RWPE2 (cell line): Measurements from ENCODE around the gene GOLGA5.
"Not testable (repeated sequence)": the region's sequence is repeated elsewhere in the genome, so short reads cannot be mapped to it uniquely, and the experiment has no call there.

Experiments used
- ATAC-seq: fragments of 200-7000 bp; cut with Tn5 transposase; 3 replicates; pipeline ENCODE4 v1.9.1; 2021; ENCODE audit warnings: low read depth
- DNase-seq: peaks from one replicate; pipeline ENCODE4 v3.0.0-alpha.2; 2020; ENCODE audit warnings: low spot score
- H3K27ac ChIP-seq: fragments of 450-650 bp; 2 replicates; pipeline ENCODE4 v1.5.1; 2017; ENCODE audit warnings: mild to moderate bottlenecking; ENCODE audit not compliant: poor library complexity, severe bottlenecking
- H3K27me3 ChIP-seq: fragments of 250-450 bp; sonication (Bioruptor Pico); 2 replicates; pipeline ENCODE4 v1.5.1; 2021; ENCODE audit warnings: mild to moderate bottlenecking, moderate library complexity; ENCODE audit not compliant: insufficient read depth, poor library complexity, severe bottlenecking
- H3K36me3 ChIP-seq: fragments of 250-450 bp; sonication (Bioruptor Pico); 2 replicates; pipeline ENCODE4 v1.5.1; 2020; ENCODE audit warnings: low read depth, mild to moderate bottlenecking, moderate library complexity
- H3K4me1 ChIP-seq: fragments of 250-450 bp; sonication (Bioruptor Pico); 2 replicates; pipeline ENCODE4 v1.5.1; 2021; ENCODE audit warnings: mild to moderate bottlenecking, moderate library complexity; ENCODE audit not compliant: insufficient read depth, poor library complexity, severe bottlenecking
- H3K4me3 ChIP-seq: fragments of 250-450 bp; sonication (Bioruptor Pico); 2 replicates; pipeline ENCODE4 v1.5.1; 2021; ENCODE audit warnings: mild to moderate bottlenecking, moderate library complexity; ENCODE audit not compliant: severe bottlenecking
- H3K9me3 ChIP-seq: fragments of 250-450 bp; sonication (Bioruptor Pico); 2 replicates; pipeline ENCODE4 v1.5.1; 2021; ENCODE audit warnings: mild to moderate bottlenecking, moderate library complexity; ENCODE audit not compliant: severe bottlenecking
- TF ChIP-seq, protein P1 (sequence below): fragments of 450-650 bp; IDR thresholded peaks from one replicate; pipeline ENCODE4 v1.5.1; 2017; ENCODE audit warnings: mild to moderate bottlenecking, moderate library complexity; ENCODE audit not compliant: poor library complexity, severe bottlenecking

The GOLGA5 gene, protein sequence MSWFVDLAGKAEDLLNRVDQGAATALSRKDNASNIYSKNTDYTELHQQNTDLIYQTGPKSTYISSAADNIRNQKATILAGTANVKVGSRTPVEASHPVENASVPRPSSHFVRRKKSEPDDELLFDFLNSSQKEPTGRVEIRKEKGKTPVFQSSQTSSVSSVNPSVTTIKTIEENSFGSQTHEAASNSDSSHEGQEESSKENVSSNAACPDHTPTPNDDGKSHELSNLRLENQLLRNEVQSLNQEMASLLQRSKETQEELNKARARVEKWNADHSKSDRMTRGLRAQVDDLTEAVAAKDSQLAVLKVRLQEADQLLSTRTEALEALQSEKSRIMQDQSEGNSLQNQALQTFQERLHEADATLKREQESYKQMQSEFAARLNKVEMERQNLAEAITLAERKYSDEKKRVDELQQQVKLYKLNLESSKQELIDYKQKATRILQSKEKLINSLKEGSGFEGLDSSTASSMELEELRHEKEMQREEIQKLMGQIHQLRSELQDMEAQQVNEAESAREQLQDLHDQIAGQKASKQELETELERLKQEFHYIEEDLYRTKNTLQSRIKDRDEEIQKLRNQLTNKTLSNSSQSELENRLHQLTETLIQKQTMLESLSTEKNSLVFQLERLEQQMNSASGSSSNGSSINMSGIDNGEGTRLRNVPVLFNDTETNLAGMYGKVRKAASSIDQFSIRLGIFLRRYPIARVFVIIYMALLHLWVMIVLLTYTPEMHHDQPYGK

DNA sequence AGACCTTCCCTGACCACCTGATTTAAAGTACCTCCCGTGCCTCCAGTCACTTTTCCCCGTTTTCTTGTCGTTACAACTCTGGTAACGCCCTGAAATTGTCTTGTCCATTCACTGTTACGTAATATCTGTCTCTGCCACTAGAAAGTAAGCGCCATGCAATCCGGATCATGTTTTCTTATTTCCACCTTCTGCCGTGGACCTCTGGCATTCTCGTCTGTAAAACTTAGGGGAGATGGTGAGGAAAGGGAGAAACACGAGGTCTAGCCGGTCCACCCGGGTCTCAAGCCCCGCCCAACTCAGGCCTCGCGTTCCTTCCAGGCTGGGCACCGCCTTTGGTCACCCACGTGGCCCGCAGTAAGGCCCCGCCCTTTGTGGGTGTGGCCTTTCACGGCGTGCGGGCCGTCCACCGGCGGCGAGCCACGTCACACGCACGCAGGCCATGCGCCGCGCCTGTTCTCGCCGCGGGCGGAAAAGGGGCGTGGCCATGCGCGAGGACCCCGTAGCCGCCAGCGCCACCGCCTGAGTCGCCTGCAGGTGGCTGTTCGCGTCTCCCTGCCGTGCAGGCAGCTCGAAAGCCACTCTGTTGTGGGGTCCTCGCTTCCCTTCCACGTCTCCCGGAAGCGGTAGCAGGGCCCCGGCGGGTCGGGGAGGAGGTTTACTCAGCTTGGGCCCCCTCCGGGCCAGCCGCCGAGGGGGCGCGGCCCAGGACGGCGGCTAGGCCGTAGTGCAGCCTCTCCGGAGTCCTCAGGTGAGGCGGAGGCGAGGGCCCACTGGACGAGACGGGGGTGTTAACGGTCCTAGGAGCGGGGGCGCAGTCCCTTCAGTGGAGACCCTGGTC lies at the start of gene GOLGA5:
Gene GOLGA5 (plus strand): TSS at position 597 of the 838 bp plus-strand sequence. CDS start 3,133 bp downstream, outside the sequence.
- Histone ChIP-seq H3K4me1 (peaks cover 15% of the 10 kb centered on the region), H3K4me3 (peak within 1 kb of the TSS; percentile 64), H3K36me3 (peaks cover 19% of the 10 kb centered on the region), H3K27me3 (no peaks in the 10 kb centered on the region), H3K9me3 (peaks cover 7% of the 10 kb centered on the region), H3K27ac (peak within 1 kb of the TSS; percentile 54)
- peak; percentile 89 for ATAC-seq
- TF ChIP-seq, protein P1, sequence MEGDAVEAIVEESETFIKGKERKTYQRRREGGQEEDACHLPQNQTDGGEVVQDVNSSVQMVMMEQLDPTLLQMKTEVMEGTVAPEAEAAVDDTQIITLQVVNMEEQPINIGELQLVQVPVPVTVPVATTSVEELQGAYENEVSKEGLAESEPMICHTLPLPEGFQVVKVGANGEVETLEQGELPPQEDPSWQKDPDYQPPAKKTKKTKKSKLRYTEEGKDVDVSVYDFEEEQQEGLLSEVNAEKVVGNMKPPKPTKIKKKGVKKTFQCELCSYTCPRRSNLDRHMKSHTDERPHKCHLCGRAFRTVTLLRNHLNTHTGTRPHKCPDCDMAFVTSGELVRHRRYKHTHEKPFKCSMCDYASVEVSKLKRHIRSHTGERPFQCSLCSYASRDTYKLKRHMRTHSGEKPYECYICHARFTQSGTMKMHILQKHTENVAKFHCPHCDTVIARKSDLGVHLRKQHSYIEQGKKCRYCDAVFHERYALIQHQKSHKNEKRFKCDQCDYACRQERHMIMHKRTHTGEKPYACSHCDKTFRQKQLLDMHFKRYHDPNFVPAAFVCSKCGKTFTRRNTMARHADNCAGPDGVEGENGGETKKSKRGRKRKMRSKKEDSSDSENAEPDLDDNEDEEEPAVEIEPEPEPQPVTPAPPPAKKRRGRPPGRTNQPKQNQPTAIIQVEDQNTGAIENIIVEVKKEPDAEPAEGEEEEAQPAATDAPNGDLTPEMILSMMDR: no peak
- peak; percentile 97 for DNase-seq

DNA sequence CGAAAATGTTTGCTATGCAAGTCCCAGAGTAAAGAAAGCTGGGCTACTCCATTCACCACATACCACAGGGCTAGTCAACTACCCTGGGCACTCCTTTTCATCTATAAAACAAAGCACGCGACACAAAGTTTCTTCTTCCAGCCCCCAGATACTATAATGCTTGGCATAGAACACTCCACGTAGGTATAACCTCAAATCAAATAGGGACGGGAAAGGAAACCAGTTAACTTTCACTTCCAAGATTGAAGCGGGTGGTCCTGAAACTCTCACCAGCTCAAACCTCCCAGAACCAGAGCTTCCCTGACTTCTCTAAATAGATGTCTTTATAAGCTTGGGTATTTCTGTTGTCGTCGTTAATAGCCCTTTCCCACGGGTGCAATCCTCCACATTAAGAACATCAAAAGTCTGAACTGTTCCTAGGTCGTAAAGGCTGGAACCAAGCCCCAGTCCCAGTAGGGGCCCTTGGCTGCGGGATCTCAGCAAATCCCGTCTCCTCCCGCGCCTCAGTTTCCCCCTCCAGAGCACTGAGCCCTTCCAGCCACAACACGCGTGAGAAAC lies 46.3 kb upstream of the GOLGA5 start:
- Histone ChIP-seq H3K36me3 (no peaks in the 10 kb centered on the region), H3K9me3 (no peaks in the 10 kb centered on the region), H3K27ac (no peak overlapping the region), H3K4me1 (peaks cover 5% of the 10 kb centered on the region), H3K27me3 (no peaks in the 10 kb centered on the region), H3K4me3 (peak overlapping the region; percentile 84)
- TF ChIP-seq, protein P1: no peak
- DNase-seq (no peak), ATAC-seq (peak; percentile 2; the same call in 2 of the 3 replicates)

DNA sequence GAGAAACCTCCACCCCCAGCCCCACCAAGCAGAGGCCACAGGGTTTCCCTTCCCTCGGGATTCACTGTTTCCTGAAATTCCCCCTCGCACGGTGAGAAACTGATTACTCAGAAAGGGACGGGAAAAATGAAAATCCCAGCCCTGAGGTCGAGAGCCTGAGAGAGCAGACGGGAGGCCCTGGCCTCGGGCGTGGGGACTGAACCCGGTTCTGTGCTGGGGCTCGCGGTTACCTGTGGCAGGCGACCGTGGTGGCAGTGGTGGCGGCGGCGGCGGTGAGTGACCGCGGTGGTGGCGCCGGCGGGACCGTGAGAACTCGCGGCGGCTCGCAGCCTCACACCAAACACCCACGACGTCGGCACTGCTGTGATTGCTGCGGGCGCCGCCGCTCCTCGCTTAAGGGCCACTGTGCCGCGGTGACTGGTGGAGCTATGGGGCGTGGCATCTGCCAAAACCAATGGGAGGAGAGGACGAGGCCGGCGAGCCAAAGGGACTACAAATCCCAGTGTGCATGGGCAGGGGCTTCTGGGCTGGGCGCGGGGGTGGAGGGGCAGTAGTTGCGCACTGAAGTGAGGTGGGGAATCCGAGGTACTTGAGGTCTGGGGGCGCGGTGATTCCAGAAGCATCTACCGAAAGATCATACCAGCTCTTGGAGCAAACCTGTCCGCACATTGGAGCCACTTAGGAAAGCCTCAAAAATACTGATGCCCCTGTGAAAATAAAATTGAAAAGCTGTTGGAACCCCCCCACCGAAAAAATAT lies 45.7 kb upstream of the GOLGA5 start, which contains the start of gene LGMN:
Gene LGMN (minus strand): TSS at position 369 of the 758 bp plus-strand sequence. CDS start 15,841 bp downstream, outside the sequence.
- no peaks in the 10 kb centered on the region for H3K9me3 ChIP-seq
- ATAC-seq: peak; percentile 99
- H3K4me3 ChIP-seq: peak within 1 kb of the TSS; percentile 84
- DNase-seq: peak; percentile 98
- H3K36me3 ChIP-seq: no peaks in the 10 kb centered on the region
- H3K27ac ChIP-seq: no peak within 1 kb of the TSS
- TF ChIP-seq, protein P1: no peak
- no peaks in the 10 kb centered on the region for H3K27me3 ChIP-seq
- peaks cover 5% of the 10 kb centered on the region for H3K4me1 ChIP-seq

DNA sequence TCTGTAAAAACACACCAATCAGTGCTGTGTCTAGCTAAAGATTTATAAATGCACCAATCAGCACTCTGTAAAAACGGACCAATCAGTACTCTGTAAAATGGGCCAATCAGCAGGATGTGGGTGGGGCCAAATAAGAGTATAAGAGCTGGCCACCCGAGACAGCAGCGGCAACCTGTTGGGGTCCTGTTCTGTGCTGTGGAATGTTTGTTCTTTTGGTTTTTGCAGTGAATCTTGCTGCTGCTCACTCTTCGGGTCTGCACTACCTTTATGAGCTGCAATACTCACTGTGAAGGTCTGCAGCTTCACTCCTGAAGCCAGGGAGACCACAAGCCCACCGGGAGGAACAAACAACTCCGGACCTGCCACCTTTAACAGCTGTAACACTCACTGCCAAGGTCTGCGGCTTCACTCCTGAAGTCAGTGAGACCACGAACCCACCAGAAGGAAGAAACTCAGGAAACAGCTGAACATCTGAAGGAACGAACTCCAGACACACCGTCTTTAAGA lies 43.8 kb upstream of the GOLGA5 start:
- not testable (repeated sequence) for H3K27ac ChIP-seq, H3K4me3 ChIP-seq, H3K36me3 ChIP-seq, ATAC-seq, H3K27me3 ChIP-seq, DNase-seq, H3K9me3 ChIP-seq, H3K4me1 ChIP-seq
